GM08714 (cell line): ENCODE results near the gene CDHR4.

Experiments used
- H3K4me3 ChIP-seq: fragments of 200-500 bp; sonication (Bioruptor generic); 2 replicates; pipeline ENCODE4 v1.5.1; 2014; ENCODE audit warnings: mild to moderate bottlenecking, low read length, inconsistent platforms
- ZNF274 ChIP-seq: IDR thresholded peaks from 2 replicates; pipeline ENCODE4 v1.6.1; 2012; ENCODE audit warnings: mild to moderate bottlenecking, low read depth, low read length

CDHR4 gene

GRCh38 chr3:49812916-49813496, 13.3 kb upstream of the CDHR4 start:
- no peak for TF ChIP-seq ZNF274
- H3K4me3 ChIP-seq = peak overlapping the region; percentile 56; the same call in 1 of the 2 replicates

GRCh38 chr3:49807431-49808114, 7.9 kb upstream of the CDHR4 start:
- H3K4me3 ChIP-seq = no peak overlapping the region; the same call in 1 of the 2 replicates
- no peak for TF ChIP-seq ZNF274

GRCh38 chr3:49806850-49807249, 7.2 kb upstream of the CDHR4 start:
- TF ChIP-seq ZNF274 = no peak
- H3K4me3 ChIP-seq = peak overlapping the region; percentile 0; the same call in 1 of the 2 replicates

- H3K4me3 ChIP-seq = peak overlapping the region; percentile 12; the same call in 1 of the 2 replicates
- TF ChIP-seq ZNF274 = no peak
These were observed 6.4 kb upstream of the CDHR4 start for GRCh38 chr3:49805897-49806701.

GRCh38 chr3:49805367-49805782, 5.7 kb upstream of the CDHR4 start:
- no peak for TF ChIP-seq ZNF274
- peak overlapping the region; percentile 12; the same call in 1 of the 2 replicates for H3K4me3 ChIP-seq

GRCh38 chr3:49804141-49805041, 4.7 kb upstream of the CDHR4 start:
- TF ChIP-seq ZNF274 = no peak
- peak overlapping the region; percentile 75; the same call in 1 of the 2 replicates for H3K4me3 ChIP-seq

- TF ChIP-seq ZNF274 = no peak
- peak overlapping the region; percentile 75; the same call in 1 of the 2 replicates for H3K4me3 ChIP-seq
These were observed 3.9 kb upstream of the CDHR4 start for GRCh38 chr3:49803465-49804140.

GRCh38 chr3:49802719-49803464, 3.2 kb upstream of the CDHR4 start, which contains the start of gene INKA1:
Gene INKA1, plus strand, starts transcription at chr3:49803261. Its CDS starts 132 bp downstream, at chr3:49803393.
- no peak for TF ChIP-seq ZNF274
- H3K4me3 ChIP-seq = peak within 1 kb of the TSS; percentile 75

- no peak overlapping the region for H3K4me3 ChIP-seq
- TF ChIP-seq ZNF274 = no peak
These were observed 1.5 kb upstream of the CDHR4 start for GRCh38 chr3:49801160-49801559.

GRCh38 chr3:49799105-49799504, 568 bp downstream of the CDHR4 start:
- H3K4me3 ChIP-seq = no peak overlapping the region
- TF ChIP-seq ZNF274 = no peak

GRCh38 chr3:49794926-49795905, 4.5 kb downstream of the CDHR4 start:
- H3K4me3 ChIP-seq = no peak overlapping the region
- TF ChIP-seq ZNF274 = no peak
